PC-9 (cell line): Measurements from ENCODE around the gene ANP32A. TPM values are rescaled to one million over a fixed set of nuclear protein-coding genes. Genes with fewer than 3 reads are reported as not detected.

ENCODE experiments used
- BruUV-seq: library from RNA; stranded (reverse); fragments of 400-500 nt; replicated peaks from 2 replicates; lab custom pipeline; 2021; lab: Mats Ljungman, UMichigan
- CTCF ChIA-PET: fragments of 300-600 bp; sonication (Branson Sonifier 250); formaldehyde crosslinking; loops from one replicate; lab custom pipeline; 2022; ENCODE audit warnings: antibody characterized with exemption; lab: Charles Lee
- POLR2A ChIA-PET: fragments of 300-600 bp; sonication (Branson Sonifier 250); formaldehyde crosslinking; loops from one replicate; lab custom pipeline; 2022; ENCODE audit warnings: antibody characterized with exemption; ENCODE audit not compliant: unreplicated experiment; lab: Charles Lee
- DNase-seq, 2 experiments: peaks; one replicate each; pipeline versions ENCODE4 v3.0.0 to v3.0.0-alpha.2; 2015 to 2022; ENCODE audit warnings: mixed read lengths in 1 of 2
- H2AFZ ChIP-seq: fragments of 200-600 bp; sonication (generic); 2 replicates; pipeline ENCODE4 v1.8.1; 2017; ENCODE audit warnings: antibody characterized with exemption
- H3F3A ChIP-seq: fragments of 200-600 bp; sonication (generic); 2 replicates; pipeline ENCODE4 v1.8.1; 2017; ENCODE audit warnings: antibody characterized with exemption, mild to moderate bottlenecking, low read depth; ENCODE audit not compliant: insufficient read depth
- H3K27ac ChIP-seq: fragments of 200-600 bp; sonication (generic); 2 replicates; pipeline ENCODE4 v1.6.1; 2016; ENCODE audit warnings: mixed run types
- H3K27me3 ChIP-seq: fragments of 200-600 bp; sonication (generic); 2 replicates; pipeline ENCODE4 v1.6.1; 2016; ENCODE audit warnings: low read depth, mixed run types; ENCODE audit not compliant: insufficient read depth
- H3K36me3 ChIP-seq: fragments of 200-600 bp; sonication (generic); 2 replicates; pipeline ENCODE4 v1.6.1; 2016; ENCODE audit warnings: low read depth, mixed run types
- H3K4me1 ChIP-seq: fragments of 200-600 bp; sonication (generic); replicated peaks from 2 replicates; pipeline ENCODE4 v1.6.1; 2016; ENCODE audit warnings: mixed run types; ENCODE audit not compliant: insufficient read depth
- H3K4me2 ChIP-seq: fragments of 200-600 bp; sonication (generic); 2 replicates; pipeline ENCODE4 v1.6.1; 2017; ENCODE audit warnings: mixed run types
- H3K4me3 ChIP-seq: fragments of 200-600 bp; sonication (generic); 2 replicates; pipeline ENCODE4 v1.6.1; 2016; ENCODE audit warnings: mixed run types
- H3K79me2 ChIP-seq: fragments of 200-600 bp; sonication (generic); 2 replicates; pipeline ENCODE4 v1.6.1; 2017; ENCODE audit warnings: low read depth, mixed run types
- H3K9me2 ChIP-seq: fragments of 200-600 bp; sonication (generic); 2 replicates; pipeline ENCODE4 v1.8.1; 2017; ENCODE audit warnings: mild to moderate bottlenecking; ENCODE audit not compliant: insufficient read depth
- H3K9me3 ChIP-seq: fragments of 200-600 bp; sonication (generic); 2 replicates; pipeline ENCODE4 v1.8.1; 2016; ENCODE audit warnings: low read depth; ENCODE audit not compliant: insufficient read depth
- H4K20me1 ChIP-seq: fragments of 200-600 bp; sonication (generic); 2 replicates; pipeline ENCODE4 v1.8.1; 2017; ENCODE audit not compliant: insufficient read depth
- EZH2 ChIP-seq: fragments of 200-600 bp; sonication (generic); IDR thresholded peaks from 2 replicates; pipeline ENCODE4 v1.8.0; 2017; ENCODE audit warnings: antibody characterized with exemption, low read depth
- intact Hi-C: fragments of 100-400 bp; cut with micrococcal nuclease; formaldehyde crosslinking; loops from one replicate; pipeline ENCODE4 v1.10.0; 2022; ENCODE audit not compliant: unreplicated experiment
- total RNA-seq: library from RNA; stranded (reverse); gene quantifications from 2 replicates; pipeline ENCODE4 v1.2.3, GENCODE V29; 2021
- TF ChIP-seq, protein P1 (sequence below): fragments of 200-600 bp; sonication (generic); conservative IDR thresholded peaks from 2 replicates; pipeline ENCODE4 v1.6.1; 2017; ENCODE audit warnings: mixed run types, antibody characterized with exemption, mild to moderate bottlenecking, moderate library complexity

ANP32A gene
- total RNA-seq, 1 experiment from 2014 or later: 182 TPM

DNA sequence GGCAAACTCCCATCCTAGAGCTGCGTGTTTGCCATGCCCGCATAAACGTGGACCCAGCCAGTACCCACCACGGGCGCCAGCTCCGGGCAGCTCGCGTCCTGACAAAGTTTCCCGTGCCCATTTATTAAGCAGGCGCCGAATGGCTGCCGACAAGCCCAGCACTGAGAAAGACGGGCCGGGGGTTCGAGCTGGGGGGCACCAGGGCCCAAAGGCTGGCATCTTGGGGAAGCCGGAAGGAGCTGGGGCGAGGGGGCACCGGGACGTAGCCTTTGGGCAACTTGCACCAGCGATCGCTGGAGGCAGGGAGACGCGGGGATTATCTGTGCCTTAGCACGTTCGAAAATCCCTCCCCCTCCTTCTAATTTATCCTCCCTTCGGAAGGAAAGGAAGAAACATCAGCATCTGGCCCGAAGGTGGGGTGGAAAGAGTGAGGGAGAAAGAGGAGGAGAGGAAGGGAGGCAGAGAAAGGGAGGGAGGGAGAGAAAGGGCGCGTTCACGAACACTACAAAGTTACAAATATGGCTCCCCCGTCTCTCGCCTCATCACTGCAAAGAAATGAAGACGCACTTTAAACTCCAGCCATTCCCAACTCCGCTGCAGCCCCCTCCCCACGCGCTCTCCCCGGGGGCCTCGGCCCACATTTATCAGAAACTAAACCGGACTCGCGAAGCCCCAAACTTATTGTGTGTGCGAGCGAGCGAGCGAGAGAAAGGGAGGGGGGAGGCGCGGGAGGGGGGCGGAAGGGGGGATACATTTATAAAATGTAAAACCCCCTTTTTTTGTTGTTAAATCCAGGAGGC is 1.0 kb downstream of the ANP32A start:
- Histone ChIP-seq H3K9me2 (no peaks in the 10 kb centered on the region), H4K20me1 (peaks cover 21% of the 10 kb centered on the region), H3K4me3 (peak overlapping the region; percentile 89), H3K36me3 (no peaks in the 10 kb centered on the region; the same call in 1 of the 2 replicates), H3K27me3 (no peaks in the 10 kb centered on the region), H3K4me1 (peaks cover 33% of the 10 kb centered on the region), H2AFZ (peak overlapping the region; percentile 72), H3F3A (peaks cover 14% of the 10 kb centered on the region; the same call in 1 of the 2 replicates), H3K79me2 (peaks cover 84% of the 10 kb centered on the region), H3K27ac (peak overlapping the region; percentile 87), H3K4me2 (peak overlapping the region; percentile 73), H3K9me3 (no peaks in the 10 kb centered on the region)
- BruUV-seq: TSS peak; percentile 26
- DNase-seq: peak in 1 of 2 experiments; percentile 36
- CTCF ChIA-PET: no interaction called here
- TF ChIP-seq, protein P1, sequence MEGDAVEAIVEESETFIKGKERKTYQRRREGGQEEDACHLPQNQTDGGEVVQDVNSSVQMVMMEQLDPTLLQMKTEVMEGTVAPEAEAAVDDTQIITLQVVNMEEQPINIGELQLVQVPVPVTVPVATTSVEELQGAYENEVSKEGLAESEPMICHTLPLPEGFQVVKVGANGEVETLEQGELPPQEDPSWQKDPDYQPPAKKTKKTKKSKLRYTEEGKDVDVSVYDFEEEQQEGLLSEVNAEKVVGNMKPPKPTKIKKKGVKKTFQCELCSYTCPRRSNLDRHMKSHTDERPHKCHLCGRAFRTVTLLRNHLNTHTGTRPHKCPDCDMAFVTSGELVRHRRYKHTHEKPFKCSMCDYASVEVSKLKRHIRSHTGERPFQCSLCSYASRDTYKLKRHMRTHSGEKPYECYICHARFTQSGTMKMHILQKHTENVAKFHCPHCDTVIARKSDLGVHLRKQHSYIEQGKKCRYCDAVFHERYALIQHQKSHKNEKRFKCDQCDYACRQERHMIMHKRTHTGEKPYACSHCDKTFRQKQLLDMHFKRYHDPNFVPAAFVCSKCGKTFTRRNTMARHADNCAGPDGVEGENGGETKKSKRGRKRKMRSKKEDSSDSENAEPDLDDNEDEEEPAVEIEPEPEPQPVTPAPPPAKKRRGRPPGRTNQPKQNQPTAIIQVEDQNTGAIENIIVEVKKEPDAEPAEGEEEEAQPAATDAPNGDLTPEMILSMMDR: no peak
- no peak for TF ChIP-seq EZH2
- intact Hi-C loops: loop anchor here (2.0 kb wide), 1 partner anchor 55 kb away; no protein-coding TSS in a partner anchor
- POLR2A ChIA-PET: interaction anchor here (0.5 kb wide), 1 partner anchor 38 kb away, joined by 3 read pairs; no protein-coding TSS in a partner anchor

DNA sequence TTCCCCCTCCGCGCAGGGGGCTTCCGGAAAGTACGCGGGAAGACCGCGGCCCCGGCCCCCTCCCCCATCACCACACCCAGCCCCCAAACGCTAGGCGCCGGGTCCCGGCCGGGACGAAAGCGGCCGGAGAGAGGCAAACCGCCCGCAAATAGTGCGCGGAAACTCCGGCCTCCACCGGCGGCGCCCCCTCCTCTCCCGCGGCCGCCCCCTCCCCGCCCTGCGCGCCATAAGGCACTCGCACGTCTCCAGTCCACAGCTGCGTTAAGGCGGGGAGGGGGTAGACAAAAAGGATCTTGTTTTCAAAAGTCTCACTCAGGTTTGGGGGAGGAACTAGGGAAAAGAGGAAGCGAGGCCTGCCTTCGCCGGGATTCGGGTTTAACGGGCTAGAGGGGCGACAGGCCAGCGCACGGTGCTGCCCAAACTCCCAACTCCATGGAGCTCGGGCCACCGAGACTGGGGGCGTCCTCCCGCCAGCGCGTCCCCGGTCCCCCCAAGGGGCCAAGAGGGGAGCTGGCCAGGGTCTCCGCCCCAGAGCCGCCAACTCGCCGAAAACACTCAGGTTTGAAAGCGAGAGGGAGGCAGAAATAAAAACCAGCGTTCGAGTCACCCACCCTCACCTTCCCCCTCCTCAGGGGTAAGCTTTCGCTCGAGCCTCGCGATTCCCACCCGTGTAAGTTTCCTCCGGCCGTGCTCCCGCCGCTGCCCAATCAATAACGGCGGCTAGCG is 1.8 kb downstream of the ANP32A start:
- peak overlapping the region; percentile 73 for H3K4me2 ChIP-seq
- H3F3A ChIP-seq: peaks cover 14% of the 10 kb centered on the region; the same call in 1 of the 2 replicates
- no peaks in the 10 kb centered on the region for H3K27me3 ChIP-seq
- ChIA-PET POLR2A (interaction anchor here (0.5 kb wide), 1 partner anchor 39 kb away, joined by 3 read pairs; no protein-coding TSS in a partner anchor), CTCF (no interaction called here)
- intact Hi-C loops: no loop called here
- H3K4me1 ChIP-seq: peaks cover 33% of the 10 kb centered on the region
- peak in 1 of 2 experiments; percentile 2 for DNase-seq
- BruUV-seq: TSS peak; percentile 30
- peaks cover 91% of the 10 kb centered on the region for H3K79me2 ChIP-seq
- H4K20me1 ChIP-seq: peaks cover 23% of the 10 kb centered on the region
- H3K36me3 ChIP-seq: no peaks in the 10 kb centered on the region; the same call in 1 of the 2 replicates
- no peaks in the 10 kb centered on the region for H3K9me3 ChIP-seq
- H3K4me3 ChIP-seq: peak overlapping the region; percentile 89
- no peaks in the 10 kb centered on the region for H3K9me2 ChIP-seq
- H3K27ac ChIP-seq: peak overlapping the region; percentile 87
- peak overlapping the region; percentile 72 for H2AFZ ChIP-seq
- no peak for TF ChIP-seq EZH2
- TF ChIP-seq, protein P1: no peak

DNA sequence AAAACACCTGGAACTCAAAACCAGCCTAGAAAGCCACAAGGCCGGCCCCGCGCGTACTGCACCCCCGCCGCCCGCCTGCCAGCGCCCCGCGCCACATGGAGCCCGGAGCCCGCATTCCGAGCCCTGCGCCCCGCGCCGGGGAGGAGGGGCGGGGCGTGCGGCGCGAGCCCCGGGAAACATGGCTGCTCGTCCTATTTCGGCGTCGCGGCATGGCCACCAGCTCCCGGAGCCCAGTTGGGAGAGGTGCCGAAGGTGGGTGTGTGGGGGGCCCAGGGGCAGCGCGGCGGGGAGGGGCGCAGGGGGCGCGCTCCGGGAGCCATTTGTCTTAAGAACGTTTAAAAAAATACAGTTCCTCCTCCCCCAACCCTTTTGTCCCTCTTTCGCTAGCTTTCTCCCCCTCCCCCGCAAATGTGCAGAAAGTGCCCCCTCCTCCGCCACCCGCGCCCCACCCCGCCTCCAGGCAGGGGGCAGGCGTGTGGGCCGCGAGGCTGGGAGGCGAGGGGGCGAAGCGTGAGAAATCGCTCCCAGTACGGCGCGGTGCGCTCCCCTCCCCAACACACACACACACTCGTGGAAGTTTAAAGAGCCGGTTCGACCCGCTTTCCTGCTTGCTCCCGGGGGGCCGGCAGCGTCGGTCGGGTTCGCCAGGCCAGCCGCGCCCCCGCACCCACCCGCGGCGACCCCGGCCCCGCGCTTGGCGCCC is 2.5 kb downstream of the ANP32A start:
- Histone ChIP-seq H3K4me1 (peaks cover 29% of the 10 kb centered on the region), H3K4me3 (peak overlapping the region; percentile 89), H3K9me2 (no peaks in the 10 kb centered on the region), H4K20me1 (peaks cover 27% of the 10 kb centered on the region), H3K36me3 (no peaks in the 10 kb centered on the region; the same call in 1 of the 2 replicates), H3F3A (peaks cover 14% of the 10 kb centered on the region; the same call in 1 of the 2 replicates), H3K27ac (peak overlapping the region; percentile 87), H3K79me2 (peaks cover 92% of the 10 kb centered on the region), H3K27me3 (no peaks in the 10 kb centered on the region), H3K9me3 (no peaks in the 10 kb centered on the region), H2AFZ (peak overlapping the region; percentile 71), H3K4me2 (peak overlapping the region; percentile 73)
- CTCF ChIA-PET: no interaction called here
- POLR2A ChIA-PET: interaction anchor here (0.6 to 0.7 kb wide), 2 partner anchors 596 to 1944 kb away, joined by 3 read pairs; partner anchors contain the start of gene KIF23
- no TSS peak for BruUV-seq
- no peak for TF ChIP-seq EZH2
- TF ChIP-seq, protein P1: no peak
- intact Hi-C loops: no loop called here
- peak; percentile 45 to 67 for DNase-seq
